PFSK-1 (cell line): ENCODE results near the gene CSGALNACT2.

ENCODE experiments used
- FOXP2 ChIP-seq: optimal IDR thresholded peaks from 2 replicates; pipeline ENCODE3; 2011; ENCODE audit warnings: borderline replicate concordance, control low read depth, inconsistent platforms; ENCODE audit not compliant: insufficient read depth; ENCODE audit errors: extremely low read length, extremely low read depth
- POLR2AphosphoS5 ChIP-seq: IDR thresholded peaks from 2 replicates; pipeline ENCODE4 v1.6.1; 2012; ENCODE audit warnings: low read depth, mild to moderate bottlenecking, control low read depth, low read length, moderate library complexity
- SIN3A ChIP-seq: IDR thresholded peaks from 2 replicates; pipeline ENCODE4 v1.6.1; 2012; ENCODE audit warnings: mild to moderate bottlenecking, low read length, moderate library complexity, borderline replicate concordance; ENCODE audit not compliant: insufficient read depth
- TAF1 ChIP-seq: IDR thresholded peaks from 2 replicates; pipeline ENCODE4 v1.6.1; 2012; ENCODE audit warnings: low read length, control low read depth, borderline replicate concordance; ENCODE audit not compliant: insufficient read depth
- TF ChIP-seq, protein P1 (sequence below), 2 experiments: IDR thresholded peaks; 2 replicates each; pipeline versions ENCODE4 v1.6.1 to v1.8.0; 2011 to 2012; ENCODE audit warnings: low read depth in 2 of 2, low read length in 2 of 2, control low read depth in 1 of 2, inconsistent platforms in 1 of 2, mild to moderate bottlenecking in 1 of 2, moderate library complexity in 1 of 2; ENCODE audit not compliant: insufficient read depth in 1 of 2

Gene CSGALNACT2

GRCh38 chr10:43224321-43224720, 86.1 kb downstream of the CSGALNACT2 start:
- no peak for TF ChIP-seq FOXP2
- TF ChIP-seq, protein P1, sequence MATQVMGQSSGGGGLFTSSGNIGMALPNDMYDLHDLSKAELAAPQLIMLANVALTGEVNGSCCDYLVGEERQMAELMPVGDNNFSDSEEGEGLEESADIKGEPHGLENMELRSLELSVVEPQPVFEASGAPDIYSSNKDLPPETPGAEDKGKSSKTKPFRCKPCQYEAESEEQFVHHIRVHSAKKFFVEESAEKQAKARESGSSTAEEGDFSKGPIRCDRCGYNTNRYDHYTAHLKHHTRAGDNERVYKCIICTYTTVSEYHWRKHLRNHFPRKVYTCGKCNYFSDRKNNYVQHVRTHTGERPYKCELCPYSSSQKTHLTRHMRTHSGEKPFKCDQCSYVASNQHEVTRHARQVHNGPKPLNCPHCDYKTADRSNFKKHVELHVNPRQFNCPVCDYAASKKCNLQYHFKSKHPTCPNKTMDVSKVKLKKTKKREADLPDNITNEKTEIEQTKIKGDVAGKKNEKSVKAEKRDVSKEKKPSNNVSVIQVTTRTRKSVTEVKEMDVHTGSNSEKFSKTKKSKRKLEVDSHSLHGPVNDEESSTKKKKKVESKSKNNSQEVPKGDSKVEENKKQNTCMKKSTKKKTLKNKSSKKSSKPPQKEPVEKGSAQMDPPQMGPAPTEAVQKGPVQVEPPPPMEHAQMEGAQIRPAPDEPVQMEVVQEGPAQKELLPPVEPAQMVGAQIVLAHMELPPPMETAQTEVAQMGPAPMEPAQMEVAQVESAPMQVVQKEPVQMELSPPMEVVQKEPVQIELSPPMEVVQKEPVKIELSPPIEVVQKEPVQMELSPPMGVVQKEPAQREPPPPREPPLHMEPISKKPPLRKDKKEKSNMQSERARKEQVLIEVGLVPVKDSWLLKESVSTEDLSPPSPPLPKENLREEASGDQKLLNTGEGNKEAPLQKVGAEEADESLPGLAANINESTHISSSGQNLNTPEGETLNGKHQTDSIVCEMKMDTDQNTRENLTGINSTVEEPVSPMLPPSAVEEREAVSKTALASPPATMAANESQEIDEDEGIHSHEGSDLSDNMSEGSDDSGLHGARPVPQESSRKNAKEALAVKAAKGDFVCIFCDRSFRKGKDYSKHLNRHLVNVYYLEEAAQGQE (IDR thresholded peaks at IDR 0.05; ENCODE audit: insufficient read depth in 1 of 2, low read depth in 2 of 2, low read length in 2 of 2), result no peak
- no peak for TF ChIP-seq SIN3A
- no peak for TF ChIP-seq TAF1

GRCh38 chr10:43225004-43225786, 87.0 kb downstream of the CSGALNACT2 start:
- no peak for TF ChIP-seq FOXP2
- TF ChIP-seq, protein P1 (IDR thresholded peaks at IDR 0.05; ENCODE audit: insufficient read depth in 1 of 2, low read depth in 2 of 2, low read length in 2 of 2), result no peak
- TF ChIP-seq TAF1, result no peak
- no peak for TF ChIP-seq POLR2AphosphoS5
- TF ChIP-seq SIN3A, result no peak

DNA sequence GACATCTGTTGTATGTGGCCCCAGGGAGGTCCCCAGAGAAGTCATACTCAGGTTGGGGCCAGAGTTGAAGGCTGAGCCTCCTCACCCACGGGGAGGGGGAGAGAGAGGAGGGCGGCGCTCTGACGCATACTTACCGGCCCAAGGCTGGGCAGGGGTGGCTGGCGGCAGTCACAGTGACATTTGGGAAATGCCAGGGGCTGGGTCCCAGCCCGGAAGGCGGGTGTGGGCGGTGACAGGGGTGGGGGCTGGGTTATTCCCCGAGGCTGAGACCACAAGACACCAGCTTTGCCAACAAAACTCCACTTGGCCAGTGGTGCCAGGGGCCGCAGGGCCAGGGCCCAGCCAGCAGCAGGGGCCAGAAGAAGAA, 87.5 kb downstream of the CSGALNACT2 start:
- no peak for TF ChIP-seq SIN3A
- TF ChIP-seq FOXP2, result no peak
- no peak for TF ChIP-seq POLR2AphosphoS5
- TF ChIP-seq, protein P1 (IDR thresholded peaks at IDR 0.05; ENCODE audit: insufficient read depth in 1 of 2, low read depth in 2 of 2, low read length in 2 of 2), result no peak
- no peak for TF ChIP-seq TAF1

GRCh38 chr10:43226441-43226840, 88.2 kb downstream of the CSGALNACT2 start:
- TF ChIP-seq SIN3A, result no peak
- no peak for TF ChIP-seq POLR2AphosphoS5
- TF ChIP-seq, protein P1 (IDR thresholded peaks at IDR 0.05; ENCODE audit: insufficient read depth in 1 of 2, low read depth in 2 of 2, low read length in 2 of 2), result no peak
- no peak for TF ChIP-seq FOXP2
- TF ChIP-seq TAF1, result no peak
